ENCODE data around the gene CAPN13. TPM values are rescaled to one million over a fixed set of nuclear protein-coding genes. Genes with fewer than 3 reads are reported as not detected.
"Not testable (repeated sequence)": the region's sequence is repeated elsewhere in the genome, so short reads cannot be mapped to it uniquely, and the experiment has no call there.

CAPN13 gene
- total and polyA plus RNA-seq, 2 donors (not counting 3 experiments of a cell fraction or from before 2014, with no cell fraction given) = not detected

DNA sequence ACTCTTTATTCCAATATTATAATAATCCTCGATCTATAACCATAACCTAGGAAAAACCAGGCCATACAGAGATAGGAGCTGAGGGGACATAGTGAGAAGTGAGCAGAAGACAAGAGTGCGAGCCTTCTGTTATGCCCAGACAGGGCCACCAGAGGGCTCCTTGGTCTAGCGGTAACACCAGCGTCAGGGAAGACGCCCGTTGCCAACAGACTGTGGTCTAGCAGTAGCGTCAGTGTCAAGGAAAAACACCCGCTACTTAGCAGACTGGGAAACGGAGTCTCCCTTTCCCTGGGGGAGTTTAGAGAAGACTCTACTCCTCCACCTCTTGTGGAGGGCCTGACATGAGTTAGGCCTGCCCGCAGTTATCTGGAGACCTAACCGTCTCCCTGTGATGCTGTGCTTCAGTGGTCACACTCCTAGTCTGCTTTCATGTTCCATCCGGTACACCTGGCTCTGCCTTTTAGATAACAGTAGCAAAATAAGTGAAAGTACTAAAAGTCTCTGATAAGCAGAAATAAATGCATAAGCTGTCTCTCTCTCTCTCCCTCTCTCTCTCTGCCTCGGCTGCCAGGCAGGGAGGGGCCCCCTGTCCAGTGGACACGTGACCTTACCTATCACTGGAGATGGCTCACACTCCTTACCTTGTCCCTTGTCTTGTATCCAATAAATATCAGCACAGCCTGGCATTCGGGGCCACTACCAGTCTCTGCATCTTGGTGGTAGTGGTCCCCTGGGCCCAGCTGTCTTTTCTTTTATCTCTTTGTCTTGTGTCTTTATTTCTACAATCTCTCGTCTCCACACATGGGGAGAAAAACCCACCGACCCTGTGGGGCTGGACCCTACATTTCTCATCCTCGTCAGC, 109.8 kb downstream of the CAPN13 start:
- H3K4me1 ChIP-seq (ENCODE audit: control insufficient read depth, extremely low read depth, insufficient read depth, low read length); H3K79me2 ChIP-seq (ENCODE audit: control insufficient read depth, insufficient read depth, low read length); FAIRE-seq; H3K27me3 ChIP-seq (ENCODE audit: control insufficient read depth in 2 of 2, insufficient read depth in 2 of 2, low read length in 2 of 2); H4K20me1 ChIP-seq (replicated peaks; ENCODE audit: control insufficient read depth, extremely low read depth, insufficient read depth, low read length); H3K4me3 ChIP-seq (replicated peaks in 1 of 3; ENCODE audit: insufficient read depth in 1 of 3, low read depth in 1 of 3, low read length in 3 of 3); H3K9me3 ChIP-seq (replicated peaks; ENCODE audit: control insufficient read depth, insufficient read depth, low read length); H2AFZ ChIP-seq (ENCODE audit: low read depth, low read length); H3K27ac ChIP-seq (ENCODE audit: insufficient read depth, low read depth, low read length); BruUV-seq (replicated peaks); dilution Hi-C loops (cut with MboI; ENCODE audit: extremely low pct_ligation_motif_present, low sequenced_read_pairs); intact Hi-C loops (cut with micrococcal nuclease); H3K36me3 ChIP-seq (ENCODE audit: control insufficient read depth in 2 of 2, extremely low read depth in 1 of 2, insufficient read depth in 2 of 2, low read length in 2 of 2); DNase-seq (ENCODE audit: low read depth, low spot score); H3K4me2 ChIP-seq (ENCODE audit: insufficient read depth, low read length); H3K9ac ChIP-seq (replicated peaks; ENCODE audit: extremely low read depth, insufficient read depth, low read length); H3K9me1 ChIP-seq (replicated peaks; ENCODE audit: control insufficient read depth, extremely low read depth, insufficient read depth, low read length); POLR2A ChIA-PET: not testable (repeated sequence)
- CTCF ChIA-PET = interaction anchor here (1.0 to 1.2 kb wide), 5 partner anchors 12 to 533 kb away, joined by 3 to 9 read pairs (median 4); no protein-coding TSS in a partner anchor

DNA sequence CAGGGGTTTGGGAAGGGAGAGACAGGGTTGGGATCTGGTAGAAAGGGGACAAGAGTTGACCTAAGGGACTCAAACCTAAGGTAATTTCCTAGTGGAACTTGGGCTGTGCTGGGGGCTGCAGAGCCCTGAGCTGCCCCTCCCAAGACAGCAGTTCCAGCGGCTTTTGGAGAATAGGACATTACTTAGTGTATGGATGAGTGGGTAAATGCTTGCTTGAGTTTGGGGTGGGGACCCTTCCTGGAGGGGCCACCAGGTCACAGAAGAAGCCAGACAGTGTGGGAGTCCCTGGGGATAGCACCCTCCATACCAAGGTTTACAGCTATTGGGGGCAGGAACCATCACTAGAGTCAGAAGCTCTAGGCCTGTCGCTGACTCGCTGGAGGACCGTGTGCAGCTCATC, 111.5 kb downstream of the CAPN13 start:
- POLR2A ChIA-PET = no interaction called here
- CTCF ChIA-PET = interaction anchor here (1.2 to 5.0 kb wide), 3 partner anchors 13 to 487 kb away, joined by 3 to 27 read pairs (median 21); no protein-coding TSS in a partner anchor

More for the DNA sequence above, 111.5 kb downstream of the CAPN13 start:
- BruUV-seq (replicated peaks) = no TSS peak
- no peaks in the 10 kb centered on the region for H3K27me3 ChIP-seq (ENCODE audit: control insufficient read depth in 2 of 2, insufficient read depth in 2 of 2, low read length in 2 of 2)
- TF ChIP-seq JUN (IDR thresholded peaks at IDR 0.05; ENCODE audit: borderline replicate concordance, insufficient read depth, insufficient read length, low read depth) (no peak), POLR2AphosphoS5 (IDR thresholded peaks at IDR 0.05; ENCODE audit: insufficient read depth, low read depth, low read length) (no peak), CTCF (IDR thresholded peaks at IDR 0.05; ENCODE audit: extremely low read depth in 1 of 2, insufficient read depth in 1 of 2, low read depth in 1 of 2, low read length in 2 of 2) (no peak), MYC (IDR thresholded peaks at IDR 0.05; ENCODE audit: low read depth, low read length) (no peak), MAX (IDR thresholded peaks at IDR 0.05; ENCODE audit: insufficient read depth, insufficient read length) (no peak), FOS (IDR thresholded peaks at IDR 0.05; ENCODE audit: borderline replicate concordance, insufficient read depth, low read length) (no peak), POLR2A (IDR thresholded peaks at IDR 0.05; ENCODE audit: low read depth, low read length) (no peak), GATA2 (IDR thresholded peaks at IDR 0.05; ENCODE audit: insufficient read depth, insufficient read length, low read depth, low read length) (no peak), EZH2 (IDR thresholded peaks at IDR 0.05; ENCODE audit: borderline replicate concordance, low read depth, low read length, severe bottlenecking) (no peak)
- H3K9me1 ChIP-seq (replicated peaks; ENCODE audit: control insufficient read depth, extremely low read depth, insufficient read depth, low read length) = no peaks in the 10 kb centered on the region
- FAIRE-seq = no peak
- H3K9me3 ChIP-seq (replicated peaks; ENCODE audit: control insufficient read depth, insufficient read depth, low read length) = no peaks in the 10 kb centered on the region
- no peak overlapping the region for H2AFZ ChIP-seq (ENCODE audit: low read depth, low read length)
- H3K27ac ChIP-seq (ENCODE audit: insufficient read depth, low read depth, low read length) = no peak overlapping the region
- DNase-seq (ENCODE audit: low read depth, low spot score) = no peak
- H4K20me1 ChIP-seq (replicated peaks; ENCODE audit: control insufficient read depth, extremely low read depth, insufficient read depth, low read length) = no peaks in the 10 kb centered on the region
- H3K4me1 ChIP-seq (ENCODE audit: control insufficient read depth, extremely low read depth, insufficient read depth, low read length) = no peaks in the 10 kb centered on the region
- H3K79me2 ChIP-seq (ENCODE audit: control insufficient read depth, insufficient read depth, low read length) = no peaks in the 10 kb centered on the region
- intact Hi-C loops (cut with micrococcal nuclease) (no loop called here), dilution Hi-C loops (cut with MboI; ENCODE audit: extremely low pct_ligation_motif_present, low sequenced_read_pairs) (no loop called here)
- H3K4me3 ChIP-seq (replicated peaks in 1 of 3; ENCODE audit: insufficient read depth in 1 of 3, low read depth in 1 of 3, low read length in 3 of 3) = no peak overlapping the region
- no peak overlapping the region for H3K9ac ChIP-seq (replicated peaks; ENCODE audit: extremely low read depth, insufficient read depth, low read length)
- H3K36me3 ChIP-seq (ENCODE audit: control insufficient read depth in 2 of 2, extremely low read depth in 1 of 2, insufficient read depth in 2 of 2, low read length in 2 of 2) = no peaks in the 10 kb centered on the region
- no peak overlapping the region for H3K4me2 ChIP-seq (ENCODE audit: insufficient read depth, low read length)

Data from endothelial cell of umbilical vein (primary cell).